Esophagus (tissue), 2 donors: ENCODE data around the gene ARHGAP24. TPM values are rescaled to one million over a fixed set of nuclear protein-coding genes. Genes with fewer than 3 reads are reported as not detected.

Experiments
- H3K27ac ChIP-seq, 2 donors: one replicate each; pipeline ENCODE4 v1.5.1; 2013; ENCODE audit warnings: low read depth in 2 of 2, mild to moderate bottlenecking in 2 of 2, inconsistent platforms in 1 of 2, low read length in 1 of 2, moderate library complexity in 1 of 2
- H3K27me3 ChIP-seq, 2 donors: one replicate each; pipeline ENCODE4 v1.6.1; 2013; ENCODE audit warnings: low read length in 2 of 2, control low read depth in 1 of 2, mild to moderate bottlenecking in 1 of 2; ENCODE audit not compliant: insufficient read depth in 2 of 2, control insufficient read depth in 1 of 2
- H3K36me3 ChIP-seq, 2 donors: one replicate each; pipeline ENCODE4 v1.6.1; 2013; ENCODE audit warnings: low read length in 1 of 2; ENCODE audit not compliant: control insufficient read depth in 2 of 2, insufficient read depth in 2 of 2
- H3K4me1 ChIP-seq, 2 donors: one replicate each; pipeline ENCODE4 v1.6.1; 2013; ENCODE audit warnings: low read length in 1 of 2; ENCODE audit not compliant: control insufficient read depth in 2 of 2, insufficient read depth in 2 of 2
- H3K4me3 ChIP-seq, 2 donors: one replicate each; pipeline ENCODE4 v1.5.1; 2013; ENCODE audit warnings: low read length in 2 of 2, mild to moderate bottlenecking in 2 of 2, low read depth in 1 of 2, moderate library complexity in 1 of 2
- H3K9me3 ChIP-seq, 2 donors: one replicate each; pipeline ENCODE4 v1.6.1; 2013; ENCODE audit warnings: mild to moderate bottlenecking in 2 of 2, low read depth in 1 of 2, low read length in 1 of 2, moderate library complexity in 1 of 2; ENCODE audit not compliant: control insufficient read depth in 2 of 2, insufficient read depth in 1 of 2
- WGBS, 2 donors: extraction: QIAGEN DNeasy Blood & Tissue Kit; methylation state at CpG; one replicate each; pipeline ENCODE4 v1.1.7; 2013; 5-methylcytosine and 5-hydroxymethylcytosine counted together
- polyA plus RNA-seq, 2 donors: library from polyadenylated mRNA; stranded (reverse); fragments of 200-250 nt; gene quantifications; one replicate each; pipeline ENCODE4 v1.2.3, GENCODE V29; 2013
- donor health status: healthy with polysubstance abuse.
- donor health status: Bipolar disorder and iron deficiency.

The ARHGAP24 gene
- polyA plus RNA-seq, 2 donors, result 2.0 to 2.8 TPM

- 92 to 96% methylated on average over 2 of the region's 2 CpGs for WGBS, 2 donors
- H3K4me1 ChIP-seq, result no peaks in the 10 kb centered on the region
These were observed 221.7 kb downstream of the ARHGAP24 start for GRCh38 chr4:85696661-85697060.

GRCh38 chr4:85697854-85698253 is 222.9 kb downstream of the ARHGAP24 start:
- Histone ChIP-seq H3K9me3 (peaks cover 0 to 3% of the 10 kb centered on the region in 2 donors), H3K27ac (no peak overlapping the region), H3K4me1 (no peaks in the 10 kb centered on the region), H3K36me3 (no peaks in the 10 kb centered on the region), H3K27me3 (no peaks in the 10 kb centered on the region), H3K4me3 (no peak overlapping the region)

More at GRCh38 chr4:85696661-85697060, 221.7 kb downstream of the ARHGAP24 start:
- H3K27ac ChIP-seq, result no peak overlapping the region
- no peak overlapping the region for H3K4me3 ChIP-seq
- H3K36me3 ChIP-seq, result no peaks in the 10 kb centered on the region
- H3K27me3 ChIP-seq, result no peaks in the 10 kb centered on the region
- H3K9me3 ChIP-seq, result peaks cover 0 to 3% of the 10 kb centered on the region in 2 donors

- Histone ChIP-seq H3K36me3 (no peaks in the 10 kb centered on the region), H3K27ac (no peak overlapping the region), H3K27me3 (no peaks in the 10 kb centered on the region), H3K9me3 (no peaks in the 10 kb centered on the region), H3K4me3 (no peak overlapping the region), H3K4me1 (no peaks in the 10 kb centered on the region)
- WGBS, 2 donors, result 74 to 81% methylated on average over 3 of the region's 3 CpGs
These were observed 225.4 kb downstream of the ARHGAP24 start for GRCh38 chr4:85700362-85700761.

- Histone ChIP-seq H3K4me3 (no peak overlapping the region), H3K27me3 (no peaks in the 10 kb centered on the region), H3K27ac (no peak overlapping the region), H3K36me3 (no peaks in the 10 kb centered on the region), H3K4me1 (no peaks in the 10 kb centered on the region), H3K9me3 (no peaks in the 10 kb centered on the region)
- WGBS, 2 donors, result 53 to 63% methylated on average over 1 of the region's 1 CpG
These were observed 226.9 kb downstream of the ARHGAP24 start for GRCh38 chr4:85701861-85702321.

GRCh38 chr4:85703096-85703495 is 228.1 kb downstream of the ARHGAP24 start:
- 80 to 88% methylated on average over 3 of the region's 3 CpGs for WGBS, 2 donors
- Histone ChIP-seq H3K4me1 (no peaks in the 10 kb centered on the region), H3K36me3 (no peaks in the 10 kb centered on the region), H3K4me3 (no peak overlapping the region), H3K9me3 (no peaks in the 10 kb centered on the region), H3K27me3 (no peaks in the 10 kb centered on the region), H3K27ac (peak overlapping the region in 1 of 2 donors; percentile 13)

GRCh38 chr4:85707611-85708010 is 232.7 kb downstream of the ARHGAP24 start:
- 61 to 73% methylated on average over 5 of the region's 5 CpGs for WGBS, 2 donors
- H3K36me3 ChIP-seq, result no peaks in the 10 kb centered on the region
- no peak overlapping the region for H3K4me3 ChIP-seq
- no peaks in the 10 kb centered on the region for H3K9me3 ChIP-seq
- H3K4me1 ChIP-seq, result no peaks in the 10 kb centered on the region
- no peaks in the 10 kb centered on the region for H3K27me3 ChIP-seq
- H3K27ac ChIP-seq, result no peak overlapping the region

GRCh38 chr4:85708468-85708867 is 233.5 kb downstream of the ARHGAP24 start:
- H3K4me3 ChIP-seq, result no peak overlapping the region
- H3K27ac ChIP-seq, result no peak overlapping the region
- no peaks in the 10 kb centered on the region for H3K9me3 ChIP-seq
- WGBS, 2 donors, result 68 to 73% methylated on average over 5 of the region's 5 CpGs
- H3K36me3 ChIP-seq, result no peaks in the 10 kb centered on the region
- no peaks in the 10 kb centered on the region for H3K4me1 ChIP-seq
- H3K27me3 ChIP-seq, result no peaks in the 10 kb centered on the region

- no peak overlapping the region for H3K27ac ChIP-seq
- no peaks in the 10 kb centered on the region for H3K9me3 ChIP-seq
- no peaks in the 10 kb centered on the region for H3K36me3 ChIP-seq
- 91 to 93% methylated on average over 5 of the region's 5 CpGs for WGBS, 2 donors
- H3K27me3 ChIP-seq, result no peaks in the 10 kb centered on the region
- H3K4me3 ChIP-seq, result no peak overlapping the region
- H3K4me1 ChIP-seq, result no peaks in the 10 kb centered on the region
These were observed 238.1 kb downstream of the ARHGAP24 start for GRCh38 chr4:85713005-85713404.

- no peaks in the 10 kb centered on the region for H3K9me3 ChIP-seq
- no peaks in the 10 kb centered on the region for H3K36me3 ChIP-seq
- WGBS, 2 donors, result 40 to 51% methylated on average over 3 of the region's 3 CpGs
- H3K27me3 ChIP-seq, result no peaks in the 10 kb centered on the region
- H3K27ac ChIP-seq, result no peak overlapping the region
- H3K4me3 ChIP-seq, result no peak overlapping the region
- H3K4me1 ChIP-seq, result no peaks in the 10 kb centered on the region
These were observed 241.2 kb downstream of the ARHGAP24 start for GRCh38 chr4:85715991-85716737.

GRCh38 chr4:85717351-85717750 is 242.4 kb downstream of the ARHGAP24 start:
- Histone ChIP-seq H3K4me1 (no peaks in the 10 kb centered on the region), H3K9me3 (no peaks in the 10 kb centered on the region), H3K36me3 (no peaks in the 10 kb centered on the region), H3K4me3 (no peak overlapping the region), H3K27ac (no peak overlapping the region), H3K27me3 (no peaks in the 10 kb centered on the region)
- WGBS, 2 donors, result 87 to 97% methylated on average over 1 of the region's 1 CpG
